IMR-90 (cell line): Measurements from ENCODE around the gene NACC2. TPM values are rescaled to one million over a fixed set of nuclear protein-coding genes. Genes with fewer than 3 reads are reported as not detected.

Experiments used
- ATAC-seq: fragments of 200-7000 bp; cut with Tn5 transposase; 2 replicates; pipeline ENCODE4 v1.9.1; 2020; ENCODE audit warnings: low read depth, mild to moderate bottlenecking, moderate library complexity
- BruUV-seq: library from RNA; stranded (reverse); fragments of 400-500 nt; replicated peaks from 2 replicates; lab custom pipeline; 2021; lab: Mats Ljungman, UMichigan
- CTCF ChIA-PET: fragments of 300-600 bp; formaldehyde crosslinking; extraction: SDS; loops from one replicate; lab custom pipeline; 2021; ENCODE audit warnings: antibody characterized with exemption; lab: Yijun Ruan, JAX
- POLR2A ChIA-PET: fragments of 300-600 bp; sonication (Branson Sonifier 250); formaldehyde crosslinking; loops from one replicate; lab custom pipeline; 2022; ENCODE audit warnings: antibody characterized with exemption; ENCODE audit not compliant: unreplicated experiment; lab: Charles Lee
- DNase-seq: peaks from one replicate; pipeline ENCODE4 v3.0.0; 2013
- H2AFZ ChIP-seq: replicated peaks from 2 replicates; pipeline ENCODE3; 2013; ENCODE audit warnings: low read length, mild to moderate bottlenecking; ENCODE audit not compliant: poor library complexity
- H2AK5ac ChIP-seq: 2 replicates; pipeline ENCODE4 v1.6.1; 2013; ENCODE audit warnings: low read depth, low read length, inconsistent platforms
- H2AK9ac ChIP-seq: replicated peaks from 2 replicates; pipeline ENCODE3; 2013; ENCODE audit warnings: mild to moderate bottlenecking, low read depth, low read length, moderate library complexity; ENCODE audit not compliant: poor library complexity
- H2BK120ac ChIP-seq: 2 replicates; pipeline ENCODE4 v1.6.1; 2013; ENCODE audit warnings: low read depth, low read length, inconsistent platforms
- H2BK15ac ChIP-seq: 3 replicates; pipeline ENCODE4 v1.6.1; 2013; ENCODE audit warnings: low read depth, low read length, inconsistent platforms
- H2BK20ac ChIP-seq: 2 replicates; pipeline ENCODE4 v1.6.1; 2013; ENCODE audit warnings: low read depth, mild to moderate bottlenecking, inconsistent platforms, low read length, moderate library complexity
- H2BK5ac ChIP-seq: 2 replicates; pipeline ENCODE4 v1.6.1; 2013; ENCODE audit warnings: mild to moderate bottlenecking, low read depth, low read length, inconsistent platforms; ENCODE audit not compliant: poor library complexity, severe bottlenecking
- H3K14ac ChIP-seq: replicated peaks from 2 replicates; pipeline ENCODE4 v1.6.1; 2013; ENCODE audit warnings: low read depth, low read length, inconsistent platforms
- H3K18ac ChIP-seq: 2 replicates; pipeline ENCODE4 v1.6.1; 2013; ENCODE audit warnings: low read depth, low read length, control low read depth
- H3K23ac ChIP-seq: 2 replicates; pipeline ENCODE4 v1.6.1; 2013; ENCODE audit warnings: low read depth, low read length, inconsistent platforms
- H3K27ac ChIP-seq: 2 replicates; pipeline ENCODE4 v1.5.1; 2013; ENCODE audit warnings: mild to moderate bottlenecking, control low read depth, low read length; ENCODE audit not compliant: insufficient read depth
- H3K27me3 ChIP-seq: 2 replicates; pipeline ENCODE4 v1.6.1; 2013; ENCODE audit warnings: low read length; ENCODE audit not compliant: control insufficient read depth, insufficient read depth
- H3K36me3 ChIP-seq: 2 replicates; pipeline ENCODE4 v1.6.1; 2013; ENCODE audit warnings: low read length, mixed read lengths; ENCODE audit not compliant: control insufficient read depth, insufficient read depth
- H3K4ac ChIP-seq: 2 replicates; pipeline ENCODE4 v1.6.1; 2013; ENCODE audit warnings: low read depth, low read length, inconsistent platforms
- H3K4me1 ChIP-seq: 2 replicates; pipeline ENCODE4 v1.6.1; 2013; ENCODE audit warnings: low read length, mixed read lengths; ENCODE audit not compliant: control insufficient read depth, insufficient read depth
- H3K4me2 ChIP-seq: 2 replicates; pipeline ENCODE4 v1.6.1; 2013; ENCODE audit warnings: low read depth, mild to moderate bottlenecking, control low read depth, low read length, moderate library complexity
- H3K4me3 ChIP-seq: 2 replicates; pipeline ENCODE4 v1.5.1; 2013; ENCODE audit warnings: low read depth, mild to moderate bottlenecking, control low read depth, low read length, moderate library complexity; ENCODE audit not compliant: insufficient read depth
- H3K56ac ChIP-seq: 2 replicates; pipeline ENCODE4 v1.6.1; 2013; ENCODE audit warnings: low read length, inconsistent platforms; ENCODE audit not compliant: insufficient read depth; ENCODE audit errors: extremely low read depth
- H3K79me1 ChIP-seq, 2 experiments: 2 replicates each; pipeline ENCODE4 v1.6.1; 2013; ENCODE audit warnings: low read length in 2 of 2, inconsistent platforms in 1 of 2, low read depth in 1 of 2
- H3K9ac ChIP-seq: 2 replicates; pipeline ENCODE4 v1.6.1; 2013; ENCODE audit warnings: low read depth, low read length, control low read depth
- H3K9me1 ChIP-seq: 2 replicates; pipeline ENCODE4 v1.6.1; 2013; ENCODE audit warnings: low read length, inconsistent platforms; ENCODE audit not compliant: insufficient read depth
- H3K9me3 ChIP-seq: 2 replicates; pipeline ENCODE4 v1.6.1; 2013; ENCODE audit warnings: low read length; ENCODE audit not compliant: control insufficient read depth, insufficient read depth
- H4K20me1 ChIP-seq: 2 replicates; pipeline ENCODE4 v1.6.1; 2013; ENCODE audit warnings: low read length, inconsistent platforms; ENCODE audit not compliant: insufficient read depth
- H4K5ac ChIP-seq: 2 replicates; pipeline ENCODE4 v1.6.1; 2013; ENCODE audit warnings: mild to moderate bottlenecking, low read depth, low read length, control low read depth
- H4K8ac ChIP-seq, 2 experiments: 2 replicates each; pipeline ENCODE4 v1.6.1; 2013; ENCODE audit warnings: low read depth in 2 of 2, low read length in 2 of 2, control low read depth in 1 of 2, inconsistent platforms in 1 of 2
- H4K91ac ChIP-seq: 2 replicates; pipeline ENCODE4 v1.6.1; 2013; ENCODE audit warnings: low read depth, low read length, inconsistent platforms; ENCODE audit not compliant: insufficient read depth
- POLR2A ChIP-seq: IDR thresholded peaks from 2 replicates; pipeline ENCODE4 v1.6.1; 2012; ENCODE audit warnings: mild to moderate bottlenecking, low read depth, low read length
- RCOR1 ChIP-seq: IDR thresholded peaks from 2 replicates; pipeline ENCODE4 v1.6.1; 2012; ENCODE audit warnings: mild to moderate bottlenecking, low read length, improper control_type of control experiment; ENCODE audit not compliant: insufficient replicate concordance
- RFX5 ChIP-seq: IDR thresholded peaks from 2 replicates; pipeline ENCODE4 v1.8.0; 2012; ENCODE audit warnings: low read depth, mild to moderate bottlenecking, low read length, moderate library complexity
- SMC3 ChIP-seq: fragments of 150-350 bp; IDR thresholded peaks from 2 replicates; pipeline ENCODE4 v1.6.1; 2016; ENCODE audit warnings: low read depth, mild to moderate bottlenecking, antibody characterized with exemption, low read length, moderate library complexity
- WGBS, 2 experiments: methylation state at CpG; one replicate each; pipeline versions ENCODE4 v1.1.5 to v1.1.7; 2013; ENCODE audit warnings: missing lambda C conversion rate in 2 of 2; ENCODE audit not compliant: insufficient read length in 1 of 2; ENCODE audit errors: extremely low coverage in 2 of 2; 5-methylcytosine and 5-hydroxymethylcytosine counted together
- dilution Hi-C: fragments of 300-500 bp; cut with HindIII; formaldehyde crosslinking; loops from one replicate; pipeline ENCODE4 v1.14.3; 2018; ENCODE audit warnings: low sequenced_read_pairs; ENCODE audit not compliant: unreplicated experiment
- in situ Hi-C: fragments of 300-500 bp; cut with MboI; formaldehyde crosslinking; loops from 3 replicates; pipeline ENCODE4 v1.14.3; 2019; ENCODE audit warnings: low sequenced_read_pairs, inconsistent platforms, mixed read lengths
- intact Hi-C: fragments of 100-400 bp; cut with micrococcal nuclease; formaldehyde crosslinking; loops from 2 replicates; pipeline ENCODE4 v1.10.0; 2022
- polyA plus RNA-seq, 3 experiments: library from polyadenylated mRNA; depleted of rRNA; stranded (reverse); fragments of >200 nt; gene quantifications; 2 replicates each; pipeline ENCODE4 v1.2.3, GENCODE V29; 2012; ENCODE audit warnings: low replicate concordance in 1 of 3
- total RNA-seq: library from RNA; depleted of rRNA; stranded (reverse); fragments of >200 nt; gene quantifications from 2 replicates; pipeline ENCODE4 v1.2.3, GENCODE V29; 2012

NACC2 gene
- total and polyA plus RNA-seq, 2 of the 4 experiments (the other 2 are of a cell fraction) = 7.9 to 19.0 TPM

DNA sequence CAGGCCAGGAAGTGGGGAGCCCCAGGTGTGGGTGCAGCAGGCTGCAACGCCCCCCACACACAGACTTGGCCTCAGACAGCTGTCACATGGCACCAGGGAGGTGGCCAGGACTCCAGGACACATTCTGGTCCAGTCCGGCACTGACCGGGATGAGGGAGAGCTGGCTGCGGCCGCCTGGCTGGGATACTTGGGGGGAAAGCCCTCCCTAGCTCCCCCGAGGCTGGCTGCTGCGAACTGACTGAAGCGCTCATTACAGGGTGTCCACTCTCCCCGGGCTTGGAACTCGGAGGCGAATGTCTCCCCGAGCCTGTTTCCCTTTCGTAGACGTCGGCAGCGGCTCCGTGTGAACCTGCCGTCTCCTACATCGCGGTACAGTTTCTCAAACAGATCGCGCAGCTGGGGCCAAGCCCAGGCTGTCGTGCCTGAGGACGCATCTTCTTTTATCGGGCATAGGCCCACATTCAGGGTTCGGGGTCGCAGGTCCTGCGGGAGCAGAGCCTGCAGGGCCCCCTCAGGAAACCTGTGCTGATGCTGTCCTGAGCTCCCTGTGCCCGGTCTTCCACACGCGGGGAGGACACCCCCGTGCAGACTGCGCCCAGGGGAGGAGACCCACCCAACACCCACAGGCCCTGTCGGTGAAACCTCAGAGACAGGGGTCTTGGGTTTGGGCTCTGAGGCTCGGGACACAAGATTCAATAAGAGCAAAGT lies 19.8 kb downstream of the NACC2 start:
- no peak overlapping the region for H3K23ac ChIP-seq
- dilution Hi-C loops = no loop called here
- ChIA-PET CTCF (no interaction called here), POLR2A (no interaction called here)
- H3K9ac ChIP-seq = no peak overlapping the region
- H4K5ac ChIP-seq = no peak overlapping the region
- peaks cover 7% of the 10 kb centered on the region for H3K9me1 ChIP-seq
- H3K14ac ChIP-seq = no peak overlapping the region
- H3K27ac ChIP-seq = no peak overlapping the region
- H2BK5ac ChIP-seq = no peak overlapping the region
- BruUV-seq = no TSS peak
- no peak overlapping the region for H2BK15ac ChIP-seq
- no peaks in the 10 kb centered on the region for H3K27me3 ChIP-seq
- no peak overlapping the region for H3K56ac ChIP-seq
- peaks cover 67% of the 10 kb centered on the region for H4K20me1 ChIP-seq
- H3K9me3 ChIP-seq = no peaks in the 10 kb centered on the region
- no peak overlapping the region for H3K18ac ChIP-seq
- no peak for DNase-seq
- no peak overlapping the region for H2AFZ ChIP-seq
- H4K8ac ChIP-seq = no peak overlapping the region
- intact Hi-C loops = no loop called here
- H2AK5ac ChIP-seq = no peak overlapping the region
- H3K36me3 ChIP-seq = peaks cover 20% of the 10 kb centered on the region
- H3K4me2 ChIP-seq = no peak overlapping the region
- no peak overlapping the region for H3K4ac ChIP-seq
- H4K91ac ChIP-seq = no peak overlapping the region
- H3K4me3 ChIP-seq = no peak overlapping the region
- in situ Hi-C loops = no loop called here
- no peak overlapping the region for H2BK120ac ChIP-seq
- H2AK9ac ChIP-seq = no peak overlapping the region
- no peak for ATAC-seq
- TF ChIP-seq POLR2A = no peak
- no peak for TF ChIP-seq RFX5
- no peak for TF ChIP-seq RCOR1
- TF ChIP-seq SMC3 = no peak
- H2BK20ac ChIP-seq = no peak overlapping the region
- H3K79me1 ChIP-seq = peaks cover 29 to 66% of the 10 kb centered on the region in 2 experiments
- H3K4me1 ChIP-seq = peaks cover 2% of the 10 kb centered on the region; the same call in 1 of the 2 replicates
- 96% methylated on average over 19 of the region's 35 CpGs; no CpG with 5 or more reads in 1 of the 2 experiments for WGBS, 2 experiments
